Activated CD4-positive, alpha-beta T cell treated with anti-CD3 and anti-CD28 coated beads, Interleukin-10, Interleukin-2, amounts not matched to agents 100 ng/mL and 50 ng/mL, durations not matched to agents 16 hours and 8 hours (primary cell): ENCODE results near the gene SASH3.
"Not testable (repeated sequence)": the region's sequence is repeated elsewhere in the genome, so short reads cannot be mapped to it uniquely, and the experiment has no call there.

ENCODE experiments used
- DNase-seq: peaks from one replicate; pipeline ENCODE4 v3.0.0-alpha.2; 2020

Gene SASH3

GRCh38 chrX:129779747-129780146, at the start of gene SASH3:
Gene SASH3, plus strand, starts transcription at chrX:129779949. Its CDS starts 149 bp downstream, at chrX:129780098.
- DNase-seq = peak; percentile 86

GRCh38 chrX:129731228-129731627, 48.5 kb upstream of the SASH3 start:
- DNase-seq = no peak

GRCh38 chrX:129732857-129733256, 46.9 kb upstream of the SASH3 start:
- DNase-seq = no peak

GRCh38 chrX:129733335-129733734, 46.4 kb upstream of the SASH3 start:
- DNase-seq = no peak

GRCh38 chrX:129736491-129736890, 43.3 kb upstream of the SASH3 start:
- DNase-seq = peak; percentile 44

GRCh38 chrX:129737916-129738315, 41.8 kb upstream of the SASH3 start:
- DNase-seq = no peak

GRCh38 chrX:129738466-129739308, 41.1 kb upstream of the SASH3 start, which contains the start of gene XPNPEP2:
Gene XPNPEP2, plus strand, starts transcription at chrX:129738979. Its CDS starts 235 bp downstream, at chrX:129739214.
- DNase-seq = no peak

GRCh38 chrX:129739578-129739977, 40.2 kb upstream of the SASH3 start:
- DNase-seq = no peak

GRCh38 chrX:129741880-129742758, 37.6 kb upstream of the SASH3 start:
- DNase-seq = no peak

GRCh38 chrX:129742759-129743152, 37.0 kb upstream of the SASH3 start:
- DNase-seq = not testable (repeated sequence)

GRCh38 chrX:129743821-129744220, 35.9 kb upstream of the SASH3 start:
- no peak for DNase-seq

GRCh38 chrX:129744861-129745321, 34.9 kb upstream of the SASH3 start:
- DNase-seq = peak; percentile 36

- no peak for DNase-seq
These were observed 32.9 kb upstream of the SASH3 start for GRCh38 chrX:129746557-129747470.

GRCh38 chrX:129747533-129747932, 32.2 kb upstream of the SASH3 start:
- DNase-seq = no peak

- no peak for DNase-seq
These were observed 31.4 kb upstream of the SASH3 start for GRCh38 chrX:129748305-129748704.

GRCh38 chrX:129749069-129749468, 30.7 kb upstream of the SASH3 start:
- no peak for DNase-seq

- no peak for DNase-seq
These were observed 28.8 kb upstream of the SASH3 start for GRCh38 chrX:129750971-129751370.

- DNase-seq = no peak
These were observed 25.4 kb upstream of the SASH3 start for GRCh38 chrX:129754056-129755024.

GRCh38 chrX:129755779-129756650, 23.7 kb upstream of the SASH3 start:
- DNase-seq = no peak

- peak; percentile 81 for DNase-seq
These were observed 20.1 kb upstream of the SASH3 start for GRCh38 chrX:129759576-129760061.
